Calu3 (cell line): ENCODE data around the gene ZFYVE28. TPM values are rescaled to one million over a fixed set of nuclear protein-coding genes. Genes with fewer than 3 reads are reported as not detected.

Source experiments
- BruUV-seq: library from RNA; stranded (reverse); fragments of 400-500 nt; replicated peaks from 2 replicates; lab custom pipeline; 2021; lab: Mats Ljungman, UMichigan
- CTCF ChIA-PET: fragments of 300-600 bp; sonication (Branson Sonifier 250); formaldehyde crosslinking; loops from one replicate; lab custom pipeline; 2022; ENCODE audit warnings: antibody characterized with exemption; lab: Charles Lee
- DNase-seq: peaks from one replicate; pipeline ENCODE4 v3.0.0; 2022
- H3K27ac Mint-ChIP-seq: one replicate; pipeline ENCODE4 v1.8.0; 2022; ENCODE audit warnings: mixed read lengths; ENCODE audit not compliant: unreplicated experiment
- H3K27me3 Mint-ChIP-seq: one replicate; pipeline ENCODE4 v1.8.0; 2022; ENCODE audit warnings: mixed read lengths; ENCODE audit not compliant: unreplicated experiment
- H3K36me3 Mint-ChIP-seq: one replicate; pipeline ENCODE4 v1.8.0; 2022; ENCODE audit warnings: mild to moderate bottlenecking, moderate library complexity, mixed read lengths; ENCODE audit not compliant: insufficient read depth, unreplicated experiment
- H3K4me1 Mint-ChIP-seq: one replicate; pipeline ENCODE4 v1.8.0; 2022; ENCODE audit warnings: mild to moderate bottlenecking, low read depth, mixed read lengths; ENCODE audit not compliant: unreplicated experiment
- H3K4me3 Mint-ChIP-seq: one replicate; pipeline ENCODE4 v1.8.0; 2022; ENCODE audit warnings: mild to moderate bottlenecking, low read depth, moderate library complexity, mixed read lengths; ENCODE audit not compliant: unreplicated experiment
- H3K9me3 Mint-ChIP-seq: one replicate; pipeline ENCODE4 v1.8.0; 2022; ENCODE audit warnings: low read depth, mixed read lengths; ENCODE audit not compliant: unreplicated experiment
- CTCF ChIP-seq: fragments of 200-600 bp; IDR thresholded peaks from one replicate; pipeline ENCODE4 v1.8.0; 2022; ENCODE audit warnings: antibody characterized with exemption; ENCODE audit not compliant: unreplicated experiment
- intact Hi-C: fragments of 100-400 bp; cut with micrococcal nuclease; formaldehyde crosslinking; loops from one replicate; pipeline ENCODE4 v1.10.0; 2022; ENCODE audit not compliant: unreplicated experiment
- total RNA-seq: library from RNA; stranded (reverse); gene quantifications from 2 replicates; pipeline ENCODE4 v1.2.3, GENCODE V29; 2022

The ZFYVE28 gene
- total RNA-seq, 1 experiment from 2014 or later = 1.2 TPM

- Mint-ChIP-seq H3K4me1 (peaks cover 16% of the 10 kb centered on the region), H3K27me3 (peaks cover 10% of the 10 kb centered on the region), H3K36me3 (peaks cover 14% of the 10 kb centered on the region), H3K9me3 (no peaks in the 10 kb centered on the region), H3K4me3 (no peak overlapping the region), H3K27ac (peak overlapping the region; percentile 26)
- BruUV-seq = no TSS peak
- intact Hi-C loops = loop anchor here (10.0 kb wide), 1 partner anchor 46 kb away; no protein-coding TSS in a partner anchor
- no peak for TF ChIP-seq CTCF
- CTCF ChIA-PET = no interaction called here
- peak; percentile 37 for DNase-seq
Observed at GRCh38 chr4:2330091-2331042, 88.1 kb downstream of the ZFYVE28 start.

- Mint-ChIP-seq H3K4me1 (peaks cover 16% of the 10 kb centered on the region), H3K4me3 (no peak overlapping the region), H3K27ac (no peak overlapping the region), H3K9me3 (no peaks in the 10 kb centered on the region), H3K36me3 (peaks cover 9% of the 10 kb centered on the region), H3K27me3 (peaks cover 10% of the 10 kb centered on the region)
- no peak for TF ChIP-seq CTCF
- CTCF ChIA-PET = no interaction called here
- DNase-seq = no peak
- intact Hi-C loops = no loop called here
- no TSS peak for BruUV-seq
Observed at GRCh38 chr4:2327579-2327978, 90.9 kb downstream of the ZFYVE28 start.

GRCh38 chr4:2324891-2325290 is 93.6 kb downstream of the ZFYVE28 start:
- no TSS peak for BruUV-seq
- intact Hi-C loops = no loop called here
- no peaks in the 10 kb centered on the region for H3K36me3 Mint-ChIP-seq
- H3K9me3 Mint-ChIP-seq = no peaks in the 10 kb centered on the region
- DNase-seq = no peak
- CTCF ChIA-PET = no interaction called here
- peaks cover 4% of the 10 kb centered on the region for H3K4me1 Mint-ChIP-seq
- no peak overlapping the region for H3K27ac Mint-ChIP-seq
- peaks cover 25% of the 10 kb centered on the region for H3K27me3 Mint-ChIP-seq
- no peak overlapping the region for H3K4me3 Mint-ChIP-seq
- TF ChIP-seq CTCF = no peak

- no peaks in the 10 kb centered on the region for H3K4me1 Mint-ChIP-seq
Observed at GRCh38 chr4:2322841-2323240, 95.6 kb downstream of the ZFYVE28 start.

More at GRCh38 chr4:2322841-2323240, 95.6 kb downstream of the ZFYVE28 start:
- TF ChIP-seq CTCF = no peak
- DNase-seq = no peak
- CTCF ChIA-PET = no interaction called here
- H3K9me3 Mint-ChIP-seq = no peaks in the 10 kb centered on the region
- no peak overlapping the region for H3K4me3 Mint-ChIP-seq
- no peak overlapping the region for H3K27ac Mint-ChIP-seq
- H3K36me3 Mint-ChIP-seq = no peaks in the 10 kb centered on the region
- intact Hi-C loops = no loop called here
- BruUV-seq = no TSS peak
- H3K27me3 Mint-ChIP-seq = peaks cover 25% of the 10 kb centered on the region
